Measurements from ENCODE around the gene ALDH3B1.

Gene ALDH3B1

GRCh38 chr11:68011051-68011943 lies 1.2 kb downstream of the ALDH3B1 start:
- H3K9ac ChIP-seq (ENCODE audit: low read length) = no peak overlapping the region
- H3K4me3 ChIP-seq (ENCODE audit: low read length) = no peak overlapping the region
- no peak overlapping the region for H3K27ac ChIP-seq (ENCODE audit: low read length)
- H3K79me2 ChIP-seq (ENCODE audit: low read length) = no peaks in the 10 kb centered on the region
- no peak for TF ChIP-seq CTCF (IDR thresholded peaks at IDR 0.05; ENCODE audit: low read depth, low read length)
- TF ChIP-seq EZH2phosphoT487 (IDR thresholded peaks at IDR 0.05; ENCODE audit: low read depth) = no peak
- no peaks in the 10 kb centered on the region for H3K36me3 ChIP-seq (replicated peaks; ENCODE audit: low read depth, low read length)
- H3K27me3 ChIP-seq (ENCODE audit: low read depth, low read length) = no peaks in the 10 kb centered on the region
- H3K4me1 ChIP-seq (ENCODE audit: low read length) = peaks cover 31% of the 10 kb centered on the region
- H3K9me3 ChIP-seq (ENCODE audit: insufficient read depth, low read length) = no peaks in the 10 kb centered on the region
- H3K4me2 ChIP-seq (ENCODE audit: low read length) = no peak overlapping the region
- H4K20me1 ChIP-seq (ENCODE audit: insufficient read depth, low read length) = no peaks in the 10 kb centered on the region
- no peak overlapping the region for H2AFZ ChIP-seq (ENCODE audit: low read depth, low read length)

GRCh38 chr11:68012044-68012842 lies 2.1 kb downstream of the ALDH3B1 start:
- no peak overlapping the region for H3K4me3 ChIP-seq (ENCODE audit: low read length)
- no peaks in the 10 kb centered on the region for H3K36me3 ChIP-seq (replicated peaks; ENCODE audit: low read depth, low read length)
- no peaks in the 10 kb centered on the region for H4K20me1 ChIP-seq (ENCODE audit: insufficient read depth, low read length)
- peaks cover 34% of the 10 kb centered on the region for H3K4me1 ChIP-seq (ENCODE audit: low read length)
- H3K9me3 ChIP-seq (ENCODE audit: insufficient read depth, low read length) = no peaks in the 10 kb centered on the region
- H2AFZ ChIP-seq (ENCODE audit: low read depth, low read length) = no peak overlapping the region
- no peak overlapping the region for H3K4me2 ChIP-seq (ENCODE audit: low read length)
- no peaks in the 10 kb centered on the region for H3K27me3 ChIP-seq (ENCODE audit: low read depth, low read length)
- no peak overlapping the region for H3K9ac ChIP-seq (ENCODE audit: low read length)
- TF ChIP-seq EZH2phosphoT487 (IDR thresholded peaks at IDR 0.05; ENCODE audit: low read depth) (no peak), CTCF (IDR thresholded peaks at IDR 0.05; ENCODE audit: low read depth, low read length) (no peak)
- H3K79me2 ChIP-seq (ENCODE audit: low read length) = no peaks in the 10 kb centered on the region
- H3K27ac ChIP-seq (ENCODE audit: low read length) = no peak overlapping the region

- Histone ChIP-seq H3K27me3 (ENCODE audit: low read depth, low read length) (no peaks in the 10 kb centered on the region), H3K4me3 (ENCODE audit: low read length) (no peak overlapping the region), H2AFZ (ENCODE audit: low read depth, low read length) (no peak overlapping the region), H3K9ac (ENCODE audit: low read length) (no peak overlapping the region), H3K9me3 (ENCODE audit: insufficient read depth, low read length) (no peaks in the 10 kb centered on the region), H3K27ac (ENCODE audit: low read length) (no peak overlapping the region), H3K36me3 (replicated peaks; ENCODE audit: low read depth, low read length) (no peaks in the 10 kb centered on the region), H3K4me2 (ENCODE audit: low read length) (no peak overlapping the region), H4K20me1 (ENCODE audit: insufficient read depth, low read length) (no peaks in the 10 kb centered on the region), H3K4me1 (ENCODE audit: low read length) (peaks cover 32% of the 10 kb centered on the region), H3K79me2 (ENCODE audit: low read length) (no peaks in the 10 kb centered on the region)
- no peak for TF ChIP-seq EZH2phosphoT487 (IDR thresholded peaks at IDR 0.05; ENCODE audit: low read depth)
- TF ChIP-seq CTCF (IDR thresholded peaks at IDR 0.05; ENCODE audit: low read depth, low read length) = no peak
These were observed 2.9 kb downstream of the ALDH3B1 start for GRCh38 chr11:68012843-68013610.
